ENCODE measurements around the gene RPS6KA2. TPM values are rescaled to one million over a fixed set of nuclear protein-coding genes. Genes with fewer than 3 reads are reported as not detected.

RPS6KA2 gene
- total RNA-seq, 4 donors from 2014 or later, result 64.9 to 101 (median 81.6) TPM

DNA sequence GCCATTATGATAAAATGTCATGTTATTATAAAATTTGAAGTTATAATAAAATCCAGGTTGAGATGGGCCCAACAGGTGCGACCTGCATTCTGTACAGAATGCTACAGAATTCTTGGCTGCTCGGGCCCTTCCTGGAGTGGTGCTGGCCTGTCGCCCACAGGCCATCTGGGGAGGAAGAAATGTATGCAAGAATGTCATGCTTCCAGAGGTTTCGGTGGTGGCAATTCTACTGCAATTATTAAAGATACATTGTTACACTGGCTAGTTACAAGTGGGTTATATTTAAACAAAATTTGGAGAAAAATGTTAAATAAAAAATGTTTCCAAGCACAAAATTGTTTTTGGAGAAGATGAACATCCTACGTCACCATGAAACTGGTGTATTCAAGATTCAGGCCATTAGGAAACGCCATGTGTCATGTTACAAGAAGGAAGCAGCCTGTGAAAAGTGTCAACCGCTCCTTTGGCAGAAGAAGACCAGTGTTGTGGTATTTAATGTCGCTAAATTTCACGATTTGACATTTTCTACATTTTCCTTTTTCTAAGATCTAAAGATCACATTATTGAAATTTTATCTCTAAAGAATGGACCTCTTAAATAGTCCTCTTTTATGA is 47.7 kb downstream of the RPS6KA2 start:
- peak in 1 of 2 donors; percentile 45 for DNase-seq
- Histone ChIP-seq H3K9me3 (no peaks in the 10 kb centered on the region), H3K36me3 (no peaks in the 10 kb centered on the region), H3K27me3 (no peaks in the 10 kb centered on the region), H3K4me1 (peaks cover 5 to 7% of the 10 kb centered on the region in 2 donors), H3K4me3 (replicated peaks in 1 of 3) (no peak overlapping the region), H3K27ac (peak overlapping the region in 1 of 3 donors; percentile 9)
- WGBS, 2 donors, result 67 to 72% methylated on average over 9 of the region's 9 CpGs
- no peak for TF ChIP-seq POLR2A (IDR thresholded peaks at IDR 0.05)
- TF ChIP-seq, protein P1, sequence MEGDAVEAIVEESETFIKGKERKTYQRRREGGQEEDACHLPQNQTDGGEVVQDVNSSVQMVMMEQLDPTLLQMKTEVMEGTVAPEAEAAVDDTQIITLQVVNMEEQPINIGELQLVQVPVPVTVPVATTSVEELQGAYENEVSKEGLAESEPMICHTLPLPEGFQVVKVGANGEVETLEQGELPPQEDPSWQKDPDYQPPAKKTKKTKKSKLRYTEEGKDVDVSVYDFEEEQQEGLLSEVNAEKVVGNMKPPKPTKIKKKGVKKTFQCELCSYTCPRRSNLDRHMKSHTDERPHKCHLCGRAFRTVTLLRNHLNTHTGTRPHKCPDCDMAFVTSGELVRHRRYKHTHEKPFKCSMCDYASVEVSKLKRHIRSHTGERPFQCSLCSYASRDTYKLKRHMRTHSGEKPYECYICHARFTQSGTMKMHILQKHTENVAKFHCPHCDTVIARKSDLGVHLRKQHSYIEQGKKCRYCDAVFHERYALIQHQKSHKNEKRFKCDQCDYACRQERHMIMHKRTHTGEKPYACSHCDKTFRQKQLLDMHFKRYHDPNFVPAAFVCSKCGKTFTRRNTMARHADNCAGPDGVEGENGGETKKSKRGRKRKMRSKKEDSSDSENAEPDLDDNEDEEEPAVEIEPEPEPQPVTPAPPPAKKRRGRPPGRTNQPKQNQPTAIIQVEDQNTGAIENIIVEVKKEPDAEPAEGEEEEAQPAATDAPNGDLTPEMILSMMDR (IDR thresholded peaks at IDR 0.05), result no peak
- intact Hi-C loops (cut with DNase I), result no loop called here

DNA sequence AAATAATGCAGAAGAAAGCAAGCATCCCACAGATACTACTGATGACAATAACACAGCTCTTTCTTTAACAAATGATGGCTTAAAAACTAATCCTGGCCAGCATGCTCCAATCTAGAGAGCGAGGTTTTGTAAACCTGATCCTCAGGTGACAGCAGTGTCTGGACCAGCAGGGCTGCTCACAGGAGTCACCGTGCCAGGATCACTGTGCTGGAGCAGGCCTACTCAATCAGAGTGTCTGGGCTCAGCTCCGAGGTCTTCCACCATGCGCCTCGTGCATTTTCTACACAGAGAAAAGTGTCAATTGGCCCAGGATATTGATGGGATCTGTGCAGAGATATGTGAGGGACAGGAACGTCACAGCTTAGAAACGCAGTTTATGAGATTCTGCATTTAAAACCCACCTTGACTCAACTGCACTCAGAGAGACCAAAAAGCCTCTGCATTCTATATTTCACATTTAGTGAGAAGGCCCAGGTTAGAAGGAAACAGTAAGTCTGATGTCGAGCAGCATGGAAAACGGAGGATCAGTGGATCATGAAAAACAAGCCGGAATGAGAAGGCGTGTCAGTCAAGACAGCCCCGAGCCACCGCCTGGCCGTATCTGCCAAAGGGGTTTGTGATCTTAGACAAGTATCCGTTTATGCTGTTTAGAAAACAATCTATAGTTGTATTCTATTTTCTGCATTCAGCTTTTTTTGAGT is 48.4 kb downstream of the RPS6KA2 start:
- peaks cover 5 to 12% of the 10 kb centered on the region in 2 donors for H3K4me1 ChIP-seq
- H3K36me3 ChIP-seq, result no peaks in the 10 kb centered on the region
- 69 to 82% methylated on average over 15 of the region's 15 CpGs for WGBS, 2 donors
- peak in 1 of 2 donors; percentile 21 for DNase-seq
- H3K27me3 ChIP-seq, result no peaks in the 10 kb centered on the region
- TF ChIP-seq POLR2A (IDR thresholded peaks at IDR 0.05), result no peak
- TF ChIP-seq, protein P1 (IDR thresholded peaks at IDR 0.05), result no peak
- H3K27ac ChIP-seq, result peak overlapping the region in 1 of 3 donors; percentile 23
- no peaks in the 10 kb centered on the region for H3K9me3 ChIP-seq
- no peak overlapping the region for H3K4me3 ChIP-seq (replicated peaks in 1 of 3)
- intact Hi-C loops (cut with DNase I), result no loop called here

DNA sequence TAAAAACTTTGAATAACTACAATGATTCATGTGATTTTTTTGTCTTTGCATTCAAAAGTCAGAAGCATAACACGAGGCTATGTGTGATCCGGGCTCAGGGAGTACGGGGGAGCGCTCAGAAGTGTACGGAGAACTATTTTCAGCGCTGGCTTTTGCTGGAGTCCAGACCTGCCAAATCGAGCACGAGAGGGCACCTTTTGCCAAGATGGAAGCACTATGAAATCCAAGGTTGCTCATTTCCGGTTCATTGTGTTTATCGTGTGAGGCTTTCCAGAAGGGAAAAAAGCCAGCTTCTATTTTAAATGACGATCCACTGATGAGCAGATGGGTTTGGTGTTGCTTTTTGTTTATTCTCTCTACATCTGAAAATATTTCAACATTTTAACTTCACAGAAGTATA is 51.8 kb downstream of the RPS6KA2 start:
- DNase-seq, result no peak
- Histone ChIP-seq H3K27ac (peak overlapping the region in 2 of 3 donors; percentile 12 to 25), H3K4me1 (peaks cover 27 to 41% of the 10 kb centered on the region in 2 donors), H3K36me3 (no peaks in the 10 kb centered on the region), H3K4me3 (replicated peaks in 1 of 3) (no peak overlapping the region), H3K9me3 (no peaks in the 10 kb centered on the region), H3K27me3 (no peaks in the 10 kb centered on the region)
- WGBS, 2 donors, result 77 to 78% methylated on average over 11 of the region's 11 CpGs
- intact Hi-C loops (cut with DNase I), result no loop called here
- TF ChIP-seq POLR2A (IDR thresholded peaks at IDR 0.05), result no peak
- TF ChIP-seq, protein P1 (IDR thresholded peaks at IDR 0.05), result no peak

GRCh38 chr6:166573511-166574216 is 53.4 kb downstream of the RPS6KA2 start:
- H3K4me1 ChIP-seq, result peaks cover 24 to 36% of the 10 kb centered on the region in 2 donors
- no peaks in the 10 kb centered on the region for H3K27me3 ChIP-seq
- DNase-seq, result peak in 1 of 2 donors; percentile 13
- H3K4me3 ChIP-seq (replicated peaks in 1 of 3), result no peak overlapping the region
- WGBS, 2 donors, result 77 to 81% methylated on average over 17 to 18 of the region's 18 CpGs
- peak overlapping the region in 2 of 3 donors; percentile 92 to 94 for H3K27ac ChIP-seq
- no peaks in the 10 kb centered on the region for H3K36me3 ChIP-seq
- intact Hi-C loops (cut with DNase I), result no loop called here
- no peak for TF ChIP-seq POLR2A (IDR thresholded peaks at IDR 0.05)
- TF ChIP-seq, protein P1 (IDR thresholded peaks at IDR 0.05), result no peak
- no peaks in the 10 kb centered on the region for H3K9me3 ChIP-seq
